GM23248 (cell line): ENCODE results near the gene GBP2. TPM values are rescaled to one million over a fixed set of nuclear protein-coding genes. Genes with fewer than 3 reads are reported as not detected.

Source experiments
- DNase-seq: peaks from one replicate; pipeline ENCODE4 v3.0.0-alpha.2; 2015
- H2AFZ ChIP-seq: fragments of 200-600 bp; sonication (generic); 2 replicates; pipeline ENCODE4 v1.6.1; 2016; ENCODE audit warnings: antibody characterized with exemption
- H3F3A ChIP-seq: fragments of 200-600 bp; sonication (generic); 2 replicates; pipeline ENCODE4 v1.6.1; 2016; ENCODE audit warnings: mild to moderate bottlenecking, antibody characterized with exemption, mixed run types; ENCODE audit not compliant: insufficient read depth
- H3K27ac ChIP-seq: fragments of 200-600 bp; sonication (generic); 2 replicates; pipeline ENCODE4 v1.5.1; 2016; ENCODE audit warnings: mild to moderate bottlenecking
- H3K27me3 ChIP-seq: fragments of 200-600 bp; sonication (generic); replicated peaks from 2 replicates; pipeline ENCODE4 v1.6.1; 2016; ENCODE audit warnings: mild to moderate bottlenecking; ENCODE audit not compliant: insufficient read depth
- H3K36me3 ChIP-seq: fragments of 200-600 bp; sonication (generic); 2 replicates; pipeline ENCODE4 v1.6.1; 2016; ENCODE audit warnings: low read depth, mild to moderate bottlenecking
- H3K4me1 ChIP-seq: fragments of 200-600 bp; sonication (generic); 2 replicates; pipeline ENCODE4 v1.6.1; 2016; ENCODE audit warnings: mild to moderate bottlenecking; ENCODE audit not compliant: insufficient read depth
- H3K4me2 ChIP-seq: fragments of 200-600 bp; sonication (generic); one replicate; pipeline ENCODE4 v1.6.1; 2016; ENCODE audit warnings: mild to moderate bottlenecking; ENCODE audit not compliant: unreplicated experiment
- H3K4me3 ChIP-seq: fragments of 200-600 bp; sonication (generic); 2 replicates; pipeline ENCODE4 v1.5.1; 2016; ENCODE audit warnings: mild to moderate bottlenecking
- H3K79me2 ChIP-seq: fragments of 200-600 bp; sonication (generic); 2 replicates; pipeline ENCODE4 v1.6.1; 2016; ENCODE audit warnings: mild to moderate bottlenecking; ENCODE audit not compliant: insufficient read depth
- H3K9ac ChIP-seq: fragments of 200-600 bp; sonication (generic); 2 replicates; pipeline ENCODE4 v1.6.1; 2016; ENCODE audit warnings: mild to moderate bottlenecking
- H3K9me2 ChIP-seq: fragments of 200-600 bp; sonication (generic); 2 replicates; pipeline ENCODE4 v1.6.1; 2016; ENCODE audit warnings: mixed run types, mild to moderate bottlenecking, moderate library complexity; ENCODE audit not compliant: insufficient read depth
- H3K9me3 ChIP-seq: fragments of 200-600 bp; sonication (generic); one replicate; pipeline ENCODE4 v1.6.1; 2017; ENCODE audit warnings: low read depth
- H4K20me1 ChIP-seq: fragments of 200-600 bp; sonication (generic); 2 replicates; pipeline ENCODE4 v1.6.0; 2016; ENCODE audit not compliant: insufficient read depth
- EZH2 ChIP-seq: fragments of 200-600 bp; sonication (generic); IDR thresholded peaks from 2 replicates; pipeline ENCODE4 v1.6.1; 2018; ENCODE audit warnings: antibody characterized with exemption, mild to moderate bottlenecking; ENCODE audit not compliant: insufficient read depth, poor library complexity, severe bottlenecking
- EZH2phosphoT487 ChIP-seq: fragments of 200-600 bp; sonication (generic); IDR thresholded peaks from 2 replicates; pipeline ENCODE4 v1.6.1; 2018; ENCODE audit warnings: antibody characterized with exemption, moderate library complexity, mild to moderate bottlenecking, low read depth; ENCODE audit not compliant: insufficient read depth
- WGBS, 2 experiments: methylation state at CpG; one replicate each; pipeline ENCODE4 v1.1.6; 2015 to 2017; ENCODE audit warnings: low lambda C conversion rate in 2 of 2, low coverage in 1 of 2; ENCODE audit errors: missing lambda C conversion rate in 2 of 2; 5-methylcytosine and 5-hydroxymethylcytosine counted together
- in situ Hi-C: fragments of 300-500 bp; cut with MboI; formaldehyde crosslinking; loops from 2 replicates; pipeline ENCODE4 v1.15.0; 2020
- polyA plus RNA-seq: library from polyadenylated mRNA; unstranded; fragments of >200 nt; fragmentation: Nextera tagmentation; extraction: Ambion mirVana; gene quantifications from 2 replicates; pipeline ENCODE4 v1.2.1, GENCODE V29; 2016
- total RNA-seq: library from RNA; depleted of rRNA; stranded (reverse); fragments of >200 nt; shearing (Covaris generic); gene quantifications from 2 replicates; pipeline ENCODE4 v1.2.3, GENCODE V29; 2014

Gene GBP2
- total and polyA plus RNA-seq, 2 experiments from 2014 or later = 3.3 to 9.3 TPM

DNA sequence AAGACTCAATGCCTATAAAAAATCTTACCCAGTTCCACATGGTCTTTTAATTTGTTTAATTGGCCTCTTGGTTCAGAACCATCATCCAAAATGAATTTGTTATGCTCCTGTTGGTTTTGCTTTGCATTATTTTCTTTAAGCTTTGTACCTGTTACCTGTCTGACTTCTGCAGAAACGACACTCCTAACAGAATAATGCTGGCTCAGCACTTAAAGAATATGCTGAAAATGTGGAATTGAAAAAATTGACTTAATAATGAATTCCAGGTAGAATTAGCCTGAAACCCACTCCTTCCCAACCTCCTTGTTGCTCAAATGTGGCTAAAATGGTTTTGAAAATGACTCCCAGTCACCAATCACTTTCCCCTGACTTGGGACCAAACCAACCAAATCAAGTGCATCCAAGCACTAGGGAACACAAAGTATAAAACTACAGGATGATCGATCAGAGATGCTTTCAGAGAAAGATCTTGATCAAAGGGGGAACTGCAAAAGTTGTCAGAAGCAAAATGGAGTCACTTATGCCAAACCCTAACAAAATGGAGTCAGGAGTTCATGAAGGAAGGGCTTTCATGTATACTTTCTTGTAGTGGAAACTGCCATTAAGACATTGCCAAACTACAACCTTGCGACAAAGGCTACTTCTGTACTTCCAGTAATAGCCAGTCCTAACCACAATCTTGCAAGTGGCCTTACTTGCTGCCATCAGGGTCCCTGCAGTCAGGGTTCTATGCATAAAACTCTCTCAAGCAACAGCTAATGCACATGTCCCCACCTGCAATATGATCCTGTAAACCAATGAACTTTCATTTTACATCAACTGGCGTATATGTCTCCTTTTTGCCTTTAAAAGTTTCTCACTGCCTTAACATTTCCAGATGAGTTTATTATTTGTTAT, 44.5 kb upstream of the GBP2 start:
- Histone ChIP-seq H4K20me1 (no peaks in the 10 kb centered on the region), H3K9me3 (no peaks in the 10 kb centered on the region), H3F3A (no peaks in the 10 kb centered on the region), H2AFZ (no peak overlapping the region), H3K9ac (no peak overlapping the region), H3K27ac (no peak overlapping the region), H3K9me2 (0 out of 2 replicates have a peak, but pooled peaks cover 4% of the 10 kb centered on the region), H3K4me2 (no peak overlapping the region), H3K79me2 (no peaks in the 10 kb centered on the region), H3K36me3 (no peaks in the 10 kb centered on the region), H3K4me3 (no peak overlapping the region), H3K4me1 (no peaks in the 10 kb centered on the region), H3K27me3 (no peaks in the 10 kb centered on the region)
- 67 to 68% methylated on average over 4 of the region's 4 CpGs for WGBS, 2 experiments
- DNase-seq = no peak
- no peak for TF ChIP-seq EZH2phosphoT487
- no peak for TF ChIP-seq EZH2
- in situ Hi-C loops = no loop called here

DNA sequence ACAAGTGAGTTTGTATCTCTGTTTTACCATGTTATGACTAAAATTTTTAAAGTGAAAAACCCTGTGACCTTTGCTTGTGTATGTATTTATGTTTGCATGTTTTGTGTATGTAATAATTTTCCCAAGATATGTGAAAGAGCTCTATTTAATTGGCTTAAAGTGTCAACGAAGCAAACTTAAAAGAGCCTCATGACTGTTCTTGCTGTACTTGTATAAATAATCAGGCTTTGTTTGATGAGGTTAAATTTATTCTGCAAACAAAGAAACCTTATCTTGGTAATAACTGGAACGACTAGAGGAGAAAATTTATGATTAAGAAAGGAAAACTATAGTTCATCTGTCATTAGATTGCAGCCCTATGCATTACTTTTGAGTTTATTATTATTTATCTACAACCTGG, 43.3 kb upstream of the GBP2 start:
- Histone ChIP-seq H3K27me3 (no peaks in the 10 kb centered on the region), H3F3A (no peaks in the 10 kb centered on the region), H3K9me3 (no peaks in the 10 kb centered on the region), H4K20me1 (no peaks in the 10 kb centered on the region), H2AFZ (no peak overlapping the region), H3K9me2 (0 out of 2 replicates have a peak, but pooled peaks cover 1% of the 10 kb centered on the region), H3K9ac (no peak overlapping the region), H3K4me2 (no peak overlapping the region), H3K79me2 (no peaks in the 10 kb centered on the region), H3K4me1 (no peaks in the 10 kb centered on the region), H3K4me3 (no peak overlapping the region), H3K36me3 (no peaks in the 10 kb centered on the region), H3K27ac (no peak overlapping the region)
- in situ Hi-C loops = no loop called here
- 20 to 23% methylated on average over 2 of the region's 2 CpGs for WGBS, 2 experiments
- DNase-seq = no peak
- TF ChIP-seq EZH2 = no peak
- TF ChIP-seq EZH2phosphoT487 = no peak

DNA sequence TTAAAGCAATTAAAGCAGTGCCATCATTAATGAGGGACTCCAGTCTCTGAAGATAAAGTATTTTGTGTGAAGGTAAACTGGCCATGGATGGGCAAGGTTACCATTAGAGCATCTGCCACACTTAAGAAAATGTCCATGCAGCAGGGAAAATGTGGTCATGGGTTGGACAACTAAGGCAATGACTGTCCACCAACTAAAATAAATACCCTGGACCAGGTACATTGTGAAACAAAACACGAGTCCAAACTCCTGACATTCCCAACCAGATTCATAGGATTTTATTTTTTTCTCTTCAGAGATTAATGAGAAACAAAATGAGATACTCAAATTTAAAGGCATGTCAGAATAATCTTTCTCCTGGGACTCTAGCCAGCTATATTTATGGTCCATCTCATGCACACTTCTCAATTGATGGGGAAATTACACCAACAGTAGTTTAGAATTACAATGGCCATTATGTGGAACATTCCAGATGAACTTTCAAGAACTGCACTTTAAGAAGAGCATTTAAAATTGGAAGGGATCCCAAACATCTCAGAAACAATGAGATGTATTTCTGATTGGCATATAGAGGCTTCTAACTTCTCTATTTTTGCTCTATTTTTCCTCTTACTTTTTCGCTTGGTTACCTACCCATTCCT, 41.8 kb upstream of the GBP2 start:
- 41 to 47% methylated on average over 2 of the region's 2 CpGs for WGBS, 2 experiments
- Histone ChIP-seq H3K4me3 (no peak overlapping the region), H3K27ac (no peak overlapping the region), H3K27me3 (no peaks in the 10 kb centered on the region), H3K79me2 (no peaks in the 10 kb centered on the region), H3K9ac (no peak overlapping the region), H2AFZ (no peak overlapping the region), H3K4me2 (no peak overlapping the region), H3K9me3 (no peaks in the 10 kb centered on the region), H3F3A (no peaks in the 10 kb centered on the region), H4K20me1 (no peaks in the 10 kb centered on the region), H3K9me2 (no peaks in the 10 kb centered on the region), H3K36me3 (no peaks in the 10 kb centered on the region), H3K4me1 (no peaks in the 10 kb centered on the region)
- TF ChIP-seq EZH2phosphoT487 (no peak), EZH2 (no peak)
- in situ Hi-C loops = no loop called here
- no peak for DNase-seq

DNA sequence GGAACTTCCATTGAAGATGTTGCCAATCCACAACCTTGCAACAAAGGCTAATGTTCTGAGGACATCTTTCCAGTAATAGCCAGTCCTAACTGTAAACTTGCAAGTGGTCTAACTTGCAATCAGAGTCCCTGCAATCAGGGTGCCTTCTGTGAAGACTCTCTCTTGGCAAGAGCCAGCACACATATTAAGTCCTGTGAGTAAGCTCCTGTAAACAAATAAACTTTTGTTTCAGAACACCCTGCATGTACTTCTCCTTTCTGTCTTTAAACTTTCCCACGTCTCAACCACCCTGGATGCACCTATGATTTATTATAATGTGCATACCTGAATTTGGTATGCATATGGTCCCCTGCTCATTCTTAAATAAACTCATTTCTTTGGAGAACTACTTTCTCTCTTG, 40.8 kb upstream of the GBP2 start:
- peak; percentile 4 for DNase-seq
- Histone ChIP-seq H3K9me2 (no peaks in the 10 kb centered on the region), H2AFZ (no peak overlapping the region), H3K4me2 (no peak overlapping the region), H4K20me1 (no peaks in the 10 kb centered on the region), H3K4me3 (no peak overlapping the region), H3K79me2 (no peaks in the 10 kb centered on the region), H3K9me3 (no peaks in the 10 kb centered on the region), H3K9ac (no peak overlapping the region), H3K4me1 (no peaks in the 10 kb centered on the region), H3K27me3 (no peaks in the 10 kb centered on the region), H3K27ac (no peak overlapping the region), H3K36me3 (no peaks in the 10 kb centered on the region), H3F3A (no peaks in the 10 kb centered on the region)
- no peak for TF ChIP-seq EZH2
- TF ChIP-seq EZH2phosphoT487 = no peak
- 32 to 44% methylated on average over 1 of the region's 1 CpG for WGBS, 2 experiments
- in situ Hi-C loops = no loop called here
